GM21619 (cell line): ENCODE measurements around the gene NUDT16L1.

Experiments used
- ATAC-seq: cut with Tn5 transposase; IDR thresholded peaks from one replicate; pipeline ENCODE4 v1.9.1; 2021; ENCODE audit not compliant: unreplicated experiment

The NUDT16L1 gene

DNA sequence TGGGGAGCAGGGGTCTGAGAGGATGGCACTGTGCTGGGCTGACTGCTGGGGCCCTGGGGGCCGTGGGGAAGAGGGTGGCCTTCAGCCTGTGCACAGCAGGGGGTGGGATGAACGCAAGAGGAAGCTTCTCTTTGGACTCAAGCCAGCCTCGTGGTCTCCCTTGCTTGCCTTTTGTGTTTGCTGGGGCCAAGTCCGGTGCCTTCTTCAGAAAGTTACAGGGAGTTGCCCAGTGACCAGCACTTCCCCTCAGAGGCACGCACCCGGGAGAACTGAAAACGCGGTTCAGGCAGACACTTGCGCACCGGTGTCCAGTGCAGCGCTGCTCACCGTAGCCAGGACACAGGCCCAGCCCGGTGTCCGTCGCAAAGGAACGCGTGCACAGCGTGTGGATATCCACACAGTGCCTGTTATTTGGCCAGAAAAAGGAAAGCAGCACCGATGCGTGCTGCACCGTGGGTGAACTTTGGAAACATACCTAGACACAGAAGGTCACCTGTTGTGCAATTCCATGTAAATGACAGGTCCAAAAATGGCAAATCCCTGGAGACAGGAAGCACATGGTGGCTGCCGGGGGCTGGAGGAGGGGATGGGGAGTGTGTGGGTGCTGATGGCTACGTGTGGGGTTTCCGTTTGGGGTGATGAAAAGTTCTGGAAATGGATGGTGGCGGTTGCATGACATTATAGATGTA is 29.4 kb upstream of the NUDT16L1 start:
- ATAC-seq = no peak

DNA sequence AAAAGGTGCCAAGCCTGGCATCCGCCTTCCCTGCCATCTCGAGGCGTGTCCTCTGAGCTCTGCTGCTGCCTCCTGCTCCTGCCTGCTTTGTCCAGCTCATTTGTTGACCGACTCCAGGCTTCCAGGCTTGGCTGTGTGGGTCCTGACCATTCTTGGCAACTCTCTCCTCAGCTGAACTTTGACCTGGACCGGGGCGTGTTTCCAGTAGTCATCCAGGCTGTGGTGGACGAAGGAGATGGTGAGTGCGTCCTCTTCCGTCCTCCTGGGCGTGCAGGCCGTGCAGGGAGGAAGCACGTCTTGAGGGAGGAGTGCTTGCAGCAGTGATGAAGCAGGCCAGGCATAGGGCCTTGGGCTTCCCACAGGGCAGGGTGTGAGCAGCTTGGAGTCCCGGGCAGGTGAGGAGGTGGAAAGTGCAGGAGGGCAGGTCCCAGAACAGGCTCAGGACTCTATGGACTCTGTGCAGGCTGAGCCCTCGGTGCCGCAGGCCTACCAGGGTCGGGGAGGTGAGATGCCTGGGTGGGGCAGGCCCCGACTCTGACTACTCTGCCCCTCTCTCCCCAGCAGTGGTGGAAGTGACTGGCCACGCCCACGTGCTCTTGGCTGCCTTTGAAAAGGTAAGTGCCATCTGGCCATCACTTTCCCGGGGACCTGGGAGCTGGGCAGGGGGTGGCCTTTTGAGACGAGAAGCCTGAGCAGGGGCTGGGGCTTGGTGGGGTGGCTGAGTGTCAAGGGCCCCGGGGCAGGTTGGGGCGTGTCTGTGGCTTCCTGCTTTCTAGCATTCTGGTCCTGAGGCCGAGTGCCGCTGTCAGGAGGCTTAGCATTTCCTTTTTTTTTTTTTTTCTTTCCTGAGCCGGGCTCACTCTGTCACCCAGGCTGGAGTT is 28.6 kb upstream of the NUDT16L1 start:
- no peak for ATAC-seq

DNA sequence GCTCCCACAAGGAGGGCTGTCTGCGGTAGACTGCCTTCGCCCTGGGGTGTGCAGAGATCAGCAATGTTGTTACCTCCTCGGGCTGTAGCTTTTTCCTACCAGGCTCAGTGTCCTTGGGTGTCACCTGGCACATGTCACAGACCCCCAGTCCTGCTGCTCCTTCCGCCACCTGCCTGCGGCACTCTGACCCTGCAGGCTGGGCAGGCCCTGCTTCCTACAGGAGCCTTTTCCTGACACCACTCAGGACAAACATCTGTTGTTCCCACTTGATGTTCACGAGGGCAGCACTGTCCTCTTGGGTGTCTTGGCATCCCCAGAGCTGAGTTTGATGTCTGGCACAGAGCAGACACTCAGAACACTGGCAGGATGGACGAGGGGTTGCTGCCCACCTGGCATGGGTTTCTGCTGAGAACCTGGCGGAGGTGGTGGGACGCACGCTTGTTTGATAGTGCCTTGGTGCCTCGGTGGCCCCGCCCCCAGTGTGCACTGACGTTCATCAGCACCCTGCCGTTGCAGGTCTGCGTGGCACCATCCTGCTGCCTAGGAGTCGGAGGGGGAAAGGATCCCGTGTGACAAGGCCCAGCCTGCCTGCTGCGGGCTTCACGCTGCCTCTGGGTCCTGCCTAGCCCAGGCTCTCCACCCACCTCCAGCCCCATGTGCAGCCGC is 26.7 kb upstream of the NUDT16L1 start:
- no peak for ATAC-seq

DNA sequence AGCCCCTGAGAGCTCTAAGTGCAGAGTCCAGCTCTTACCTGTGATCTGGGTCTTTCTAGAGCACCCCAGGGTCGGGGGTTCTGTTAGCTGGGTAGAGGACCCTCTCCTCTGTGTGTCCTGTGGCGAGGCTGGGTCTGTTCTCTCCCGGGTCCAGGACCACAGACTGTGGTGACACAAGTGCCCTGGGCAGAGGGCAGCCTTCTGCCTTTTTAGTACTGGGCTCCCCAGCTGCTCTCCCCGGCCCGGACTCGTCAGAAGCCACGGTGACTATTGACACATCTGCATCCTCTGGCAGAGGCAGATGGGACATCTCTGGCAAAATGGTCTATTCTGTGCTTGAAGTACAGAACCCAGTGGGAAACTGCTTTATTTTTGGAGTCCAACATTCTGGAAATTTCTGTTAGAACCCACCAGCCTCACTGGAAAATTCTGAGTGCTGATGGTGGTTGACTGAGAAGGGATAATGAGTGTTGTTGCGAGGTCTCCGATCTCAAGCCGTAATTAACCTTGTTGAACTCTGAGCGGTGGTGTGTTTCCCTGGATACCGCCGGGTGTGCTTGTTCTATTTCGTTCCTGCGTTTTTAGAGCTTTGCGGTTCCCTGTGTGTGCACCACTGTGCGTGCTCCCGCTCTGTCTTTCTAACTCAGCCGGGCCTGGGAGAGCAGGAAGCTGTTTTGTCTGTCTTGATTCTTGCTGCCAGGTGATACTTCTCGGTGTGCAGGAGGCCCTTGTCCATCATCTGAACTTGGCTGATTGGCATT is 26.0 kb upstream of the NUDT16L1 start:
- ATAC-seq = no peak

DNA sequence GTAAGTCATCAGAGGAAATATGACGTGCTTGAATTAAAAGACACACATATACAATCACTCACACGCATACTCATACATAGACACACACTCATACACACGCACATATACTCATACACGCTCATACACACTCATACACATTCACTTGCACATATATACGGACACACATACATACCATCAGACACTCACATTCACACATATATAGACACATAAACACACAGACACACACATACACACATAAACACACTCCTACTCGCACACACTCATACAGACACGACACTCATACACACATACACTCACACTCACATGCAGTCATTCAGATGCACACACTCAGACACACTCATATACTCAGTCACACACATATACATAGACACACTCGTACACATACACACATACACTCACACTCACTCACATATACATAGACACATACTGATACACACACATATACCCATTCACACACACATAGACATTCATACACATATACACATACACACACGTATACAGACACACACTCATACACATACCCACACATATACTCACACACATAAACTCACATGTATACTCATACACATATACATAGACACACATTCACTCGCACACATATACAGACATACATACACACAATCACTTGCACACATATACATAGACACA is 24.9 kb upstream of the NUDT16L1 start:
- ATAC-seq = no peak

DNA sequence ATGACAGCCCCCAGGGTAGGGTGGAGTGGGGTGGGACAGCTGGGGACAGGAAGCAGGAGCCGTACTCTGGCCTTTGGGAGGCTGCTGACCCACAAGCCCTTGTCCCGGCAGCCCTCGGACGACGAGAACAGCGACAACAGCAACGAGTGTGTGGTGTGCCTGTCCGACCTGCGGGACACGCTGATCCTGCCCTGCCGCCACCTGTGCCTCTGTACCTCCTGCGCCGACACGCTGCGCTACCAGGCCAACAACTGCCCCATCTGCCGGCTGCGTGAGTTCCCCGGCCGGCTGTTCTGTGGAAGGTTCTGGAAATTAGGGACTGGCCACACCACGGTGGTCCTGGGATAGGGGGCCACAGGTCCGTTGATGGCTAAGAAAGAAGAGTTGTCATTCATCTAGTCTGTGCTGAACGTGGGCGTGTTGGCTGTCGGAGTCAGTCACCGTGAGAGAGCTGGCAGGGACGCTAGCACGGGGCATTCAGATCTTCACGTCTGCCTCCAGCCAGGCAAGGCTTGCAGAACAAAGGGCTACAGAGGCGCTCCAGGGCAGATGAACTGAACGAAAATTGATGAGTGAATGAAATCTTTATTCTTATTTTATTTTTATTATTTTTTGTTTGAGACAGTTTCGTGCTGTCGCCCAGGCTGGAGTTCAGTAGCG is 19.8 kb upstream of the NUDT16L1 start:
- ATAC-seq = no peak

DNA sequence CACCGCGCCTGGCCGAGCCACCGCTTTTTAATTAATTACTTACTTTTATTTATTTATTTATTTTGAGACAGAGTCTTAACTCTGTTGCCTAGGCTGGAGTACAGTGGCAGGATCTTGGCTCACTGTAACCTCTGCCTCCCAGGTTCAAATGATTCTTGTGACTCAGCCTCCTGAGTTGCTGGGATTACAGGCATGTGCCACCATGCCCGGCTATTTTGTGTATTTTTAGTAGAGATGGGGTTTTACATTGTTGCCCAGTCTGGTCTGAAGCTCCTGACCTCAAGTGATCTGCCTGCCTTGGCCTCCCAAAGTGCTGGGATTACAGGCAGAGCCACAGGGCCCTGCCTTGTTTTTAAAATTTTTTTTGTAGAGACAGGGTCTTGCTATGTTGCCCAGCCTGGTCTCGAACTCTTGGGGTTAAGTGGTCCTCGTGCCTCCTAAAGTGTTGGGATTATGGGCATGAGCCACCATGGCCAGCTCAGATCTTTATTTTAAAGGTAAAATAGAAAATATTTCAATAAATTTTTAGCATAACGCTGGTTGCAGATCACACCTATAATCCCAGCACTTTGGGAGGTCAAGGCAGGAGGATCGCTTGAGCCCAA is 18.3 kb upstream of the NUDT16L1 start:
- ATAC-seq = no peak

DNA sequence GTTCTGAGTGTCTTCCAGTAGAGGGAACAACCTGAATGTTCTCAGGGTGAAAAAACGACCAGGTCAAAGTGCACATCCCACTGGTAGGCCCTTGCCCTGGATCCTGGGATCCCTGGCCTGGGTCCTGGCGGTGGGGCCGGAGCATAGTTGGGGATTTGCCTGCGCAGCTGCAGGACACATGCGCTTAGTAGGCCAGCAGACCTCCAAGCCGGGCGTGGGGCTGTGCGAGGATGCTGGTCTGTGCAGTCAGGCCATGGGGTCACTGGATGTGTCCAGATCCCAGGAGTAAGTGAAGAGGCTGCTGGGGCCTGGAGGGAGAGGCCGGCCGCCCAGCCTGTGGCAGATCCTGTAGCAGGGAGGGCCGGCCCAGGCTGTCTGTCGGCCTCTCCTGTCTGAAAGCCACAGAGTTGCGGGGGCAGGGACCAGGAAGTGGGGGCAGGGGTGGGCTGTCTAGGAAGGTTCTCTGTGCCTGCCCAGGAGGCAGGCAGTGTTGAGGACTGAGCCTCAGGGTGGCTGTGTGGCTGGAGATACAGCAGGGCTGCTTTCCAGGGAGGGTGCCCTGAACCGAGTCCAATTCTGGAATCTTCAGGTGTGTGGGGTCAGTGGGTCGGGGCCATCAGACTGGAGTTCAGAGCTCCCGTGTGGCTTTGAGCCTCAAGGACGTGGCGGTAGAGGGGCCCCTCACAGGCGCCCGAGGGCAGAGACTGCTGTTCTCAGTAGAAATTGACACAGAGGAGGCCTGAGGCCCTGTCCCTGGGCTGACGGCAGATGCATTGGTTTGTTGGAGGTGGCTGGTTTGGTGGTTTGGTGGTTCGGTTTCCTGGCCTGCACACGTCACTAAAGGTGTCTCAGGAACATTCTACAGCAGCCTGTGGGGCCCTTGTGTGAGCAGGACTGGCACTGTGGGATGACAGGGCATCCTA is 17.2 kb upstream of the NUDT16L1 start:
- no peak for ATAC-seq

DNA sequence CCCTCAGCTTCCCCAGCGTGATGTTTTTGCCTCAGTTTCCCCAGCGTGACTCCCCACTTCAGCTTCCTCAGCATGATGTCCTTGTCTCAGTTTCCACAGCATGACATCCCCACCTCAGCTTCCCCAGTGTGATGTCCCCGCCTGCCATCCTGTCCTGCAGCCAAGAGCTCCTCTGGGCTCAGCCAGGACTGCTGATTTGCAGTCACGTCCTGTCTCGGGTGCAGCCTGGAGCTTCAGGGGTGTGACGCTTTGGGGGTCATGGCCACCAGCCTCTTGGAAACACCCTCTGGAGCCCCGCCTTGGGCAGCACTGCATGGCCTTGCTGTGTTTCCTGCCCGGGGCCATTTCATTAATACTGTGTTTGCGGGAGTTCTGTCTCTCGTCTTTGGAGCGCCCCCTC is 16.5 kb upstream of the NUDT16L1 start:
- ATAC-seq = no peak

DNA sequence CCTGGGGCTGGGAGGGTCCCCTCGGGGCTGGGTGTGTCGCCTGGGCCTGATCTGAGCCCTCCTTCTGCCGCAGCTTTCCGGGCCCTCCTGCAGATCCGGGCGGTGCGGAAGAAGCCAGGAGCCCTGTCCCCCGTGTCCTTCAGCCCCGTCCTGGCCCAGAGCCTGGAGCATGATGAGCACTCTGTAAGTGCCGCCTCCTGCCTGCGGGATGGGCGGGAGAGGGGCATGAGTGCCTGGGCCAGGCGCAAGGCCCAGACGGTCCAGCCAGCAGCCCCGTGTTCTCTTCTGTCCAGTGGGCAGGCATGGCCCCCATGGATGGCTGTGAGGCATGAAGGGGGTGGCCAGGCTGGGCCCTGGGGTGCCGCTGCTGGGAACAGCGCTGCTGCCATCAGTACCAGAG is 16.0 kb upstream of the NUDT16L1 start:
- no peak for ATAC-seq

DNA sequence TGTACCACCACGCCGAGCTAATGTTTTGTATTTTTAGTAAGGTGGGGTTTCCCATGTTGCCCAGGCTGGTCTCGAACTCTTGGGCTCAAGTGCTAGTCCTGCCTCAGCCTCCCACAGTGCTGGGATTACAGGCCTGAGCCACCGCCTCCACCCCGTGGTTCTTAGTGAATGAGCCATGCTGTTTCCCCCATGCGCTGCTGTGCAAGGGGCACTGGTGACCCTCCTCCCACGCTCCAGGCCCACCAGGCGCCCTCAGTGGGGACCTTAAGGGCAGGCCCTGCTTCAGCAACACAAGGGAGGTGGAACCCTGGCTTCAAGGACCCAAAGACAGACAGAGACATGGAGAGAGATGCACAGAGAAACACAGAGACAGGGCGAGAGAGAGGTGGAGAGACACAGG is 15.4 kb upstream of the NUDT16L1 start:
- ATAC-seq = no peak

DNA sequence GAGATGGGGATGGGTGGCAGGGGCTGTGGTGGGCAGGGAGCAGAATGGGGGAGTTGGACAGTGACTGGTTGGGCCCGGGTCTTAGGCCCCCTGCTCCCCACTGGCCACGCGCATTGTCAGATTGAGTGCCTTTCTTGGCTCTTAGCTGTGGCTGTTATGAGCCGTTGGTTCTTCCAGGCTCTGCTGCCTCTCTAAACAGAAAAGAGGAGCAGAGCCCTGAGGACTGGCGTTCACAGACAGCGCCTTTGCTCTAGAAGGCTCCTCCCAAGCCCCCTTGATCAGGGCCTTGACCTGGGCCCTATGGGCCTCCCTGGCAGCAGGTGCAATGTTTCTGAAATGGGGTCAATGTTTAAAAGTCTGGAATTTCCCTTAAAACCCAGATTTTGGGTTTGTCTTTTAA is 14.8 kb upstream of the NUDT16L1 start:
- ATAC-seq = no peak

DNA sequence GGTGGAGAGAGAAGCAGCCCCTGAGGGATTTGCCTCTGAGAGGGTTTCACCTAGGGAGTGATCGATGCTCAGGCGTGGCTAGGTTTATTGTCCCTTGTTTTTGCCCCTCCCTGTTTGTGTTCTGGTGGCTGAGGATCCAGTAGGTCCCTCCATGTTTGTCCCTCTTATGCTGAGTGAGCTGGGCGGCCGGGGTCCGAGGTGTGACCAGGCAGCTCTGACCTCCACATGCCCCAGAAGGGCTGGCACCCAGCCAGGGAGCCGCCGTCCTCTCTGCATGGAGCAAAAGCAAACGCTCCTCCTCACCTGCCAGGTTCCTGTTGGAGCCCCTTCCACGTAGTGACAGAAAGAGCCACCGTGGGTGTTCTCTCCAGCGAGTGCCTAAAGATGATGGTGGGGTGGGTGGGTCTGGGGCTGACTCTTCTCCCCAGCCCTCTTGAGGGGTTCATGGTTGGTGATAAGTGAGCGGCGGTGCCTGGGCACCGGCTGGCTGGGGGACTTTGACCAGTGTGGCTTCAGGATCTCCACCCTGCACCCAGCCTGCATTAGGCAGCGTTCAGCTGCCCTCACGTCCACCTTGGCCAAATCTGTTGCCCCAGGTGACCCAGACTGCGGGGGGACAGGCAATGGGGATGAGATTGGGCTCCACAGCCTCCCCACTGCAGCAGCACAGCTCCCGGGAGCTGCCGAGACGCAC is 14.1 kb upstream of the NUDT16L1 start:
- no peak for ATAC-seq

DNA sequence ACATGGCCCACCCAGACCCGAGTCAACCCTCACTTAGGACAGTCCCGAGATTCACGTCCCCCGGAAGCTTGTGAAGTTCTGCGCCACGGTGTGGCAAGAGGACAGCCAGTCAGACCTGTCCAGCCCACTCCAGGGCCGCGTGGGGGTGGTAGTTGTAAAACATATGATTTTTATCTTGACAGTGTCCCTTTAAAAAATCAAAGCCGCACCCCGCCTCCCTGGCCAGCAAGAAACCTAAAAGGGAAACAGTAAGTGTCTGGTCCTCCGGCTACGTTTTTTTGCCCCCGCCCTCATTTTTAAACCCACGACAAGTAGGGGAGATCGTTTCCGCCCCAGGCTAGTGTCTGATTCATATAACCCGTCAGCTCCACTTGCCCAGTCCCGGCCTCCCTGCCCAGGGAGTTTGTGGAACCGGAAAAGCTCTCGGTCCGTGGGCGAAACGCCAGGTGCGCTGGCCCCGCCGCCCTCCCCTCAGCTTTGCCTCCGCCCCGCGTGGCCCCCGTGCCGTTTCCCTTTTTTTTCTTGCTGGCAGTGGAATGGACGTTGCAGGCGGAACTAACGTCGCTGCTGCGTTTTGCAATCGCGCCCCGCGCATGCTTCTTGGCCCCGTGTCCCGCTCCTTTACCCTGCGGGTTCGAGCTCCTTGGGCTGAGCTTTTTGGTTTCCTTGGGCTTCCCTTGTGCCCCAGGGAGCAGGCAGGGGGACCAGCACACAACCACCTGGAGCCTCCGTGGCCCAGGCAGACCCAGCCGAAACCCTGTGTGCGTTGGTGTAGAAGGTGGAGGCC is 13.3 kb upstream of the NUDT16L1 start:
- no peak for ATAC-seq

DNA sequence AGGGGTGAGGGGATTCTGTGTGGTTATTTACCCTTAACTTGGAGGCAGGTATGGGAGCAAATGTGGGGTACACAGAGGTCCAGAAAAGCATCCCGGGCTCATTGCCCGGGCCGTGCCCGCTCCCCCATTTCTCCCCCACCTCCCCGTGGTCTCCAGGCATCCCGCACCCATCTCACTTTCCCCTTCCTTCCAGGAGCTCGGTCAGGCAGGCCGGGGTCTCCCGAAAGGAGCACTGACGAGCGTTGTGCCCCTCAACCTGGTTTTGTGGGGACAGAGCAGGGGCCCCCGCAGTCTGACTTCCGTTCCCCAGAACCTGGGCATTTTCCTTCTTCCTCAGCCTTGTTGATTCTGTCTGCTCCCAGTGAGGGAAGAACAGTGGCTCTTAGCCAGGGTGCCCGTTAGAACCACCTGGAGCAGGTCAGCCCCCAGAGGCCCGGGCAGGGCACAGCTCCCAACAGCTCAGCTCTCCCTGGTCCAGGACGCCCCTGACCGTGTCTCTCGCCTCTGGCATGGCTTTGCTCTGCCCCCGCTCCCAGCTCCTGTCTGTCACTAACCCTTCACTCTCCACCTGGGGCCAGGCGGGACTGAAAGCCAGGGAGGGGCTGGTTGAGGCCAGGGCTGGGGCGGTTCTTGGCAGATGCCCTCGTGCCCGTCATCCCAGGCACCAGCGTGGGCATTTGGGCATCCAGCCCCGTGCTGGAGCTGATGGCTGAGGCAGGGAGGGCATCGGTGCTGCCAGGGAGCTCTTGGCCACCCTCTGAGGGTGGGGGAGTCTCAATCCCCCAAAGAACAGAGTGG is 12.5 kb upstream of the NUDT16L1 start:
- ATAC-seq = no peak

DNA sequence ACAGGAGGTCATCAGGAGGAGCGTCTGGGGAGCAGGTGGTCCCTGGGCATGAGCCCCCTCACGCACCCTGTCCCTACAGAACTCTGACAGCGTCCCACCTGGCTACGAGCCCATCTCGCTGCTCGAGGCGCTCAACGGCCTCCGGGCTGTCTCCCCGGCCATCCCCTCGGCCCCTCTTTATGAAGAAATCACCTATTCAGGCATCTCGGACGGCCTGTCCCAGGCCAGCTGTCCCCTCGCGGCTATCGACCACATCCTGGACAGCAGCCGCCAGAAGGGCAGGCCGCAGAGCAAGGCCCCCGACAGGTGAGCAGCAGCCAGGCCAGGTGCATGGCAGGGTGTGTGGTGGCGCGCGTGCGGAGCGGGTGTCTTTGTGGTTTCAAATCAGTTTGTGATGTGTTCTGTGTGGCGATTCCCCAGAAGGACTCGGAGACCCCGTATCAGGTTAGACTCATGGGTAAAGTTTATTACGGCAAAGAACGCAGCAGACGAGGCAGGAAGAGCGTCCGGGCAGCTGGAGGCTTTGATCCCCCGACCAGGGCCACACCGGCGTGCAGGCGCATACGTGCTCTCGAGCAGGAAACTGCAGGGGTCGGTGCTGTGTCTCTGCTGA is 11.8 kb upstream of the NUDT16L1 start:
- ATAC-seq = no peak
